ENCODE measurements around the gene TFPI2.
"Not testable (repeated sequence)": the region's sequence is repeated elsewhere in the genome, so short reads cannot be mapped to it uniquely, and the experiment has no call there.

The TFPI2 gene

DNA sequence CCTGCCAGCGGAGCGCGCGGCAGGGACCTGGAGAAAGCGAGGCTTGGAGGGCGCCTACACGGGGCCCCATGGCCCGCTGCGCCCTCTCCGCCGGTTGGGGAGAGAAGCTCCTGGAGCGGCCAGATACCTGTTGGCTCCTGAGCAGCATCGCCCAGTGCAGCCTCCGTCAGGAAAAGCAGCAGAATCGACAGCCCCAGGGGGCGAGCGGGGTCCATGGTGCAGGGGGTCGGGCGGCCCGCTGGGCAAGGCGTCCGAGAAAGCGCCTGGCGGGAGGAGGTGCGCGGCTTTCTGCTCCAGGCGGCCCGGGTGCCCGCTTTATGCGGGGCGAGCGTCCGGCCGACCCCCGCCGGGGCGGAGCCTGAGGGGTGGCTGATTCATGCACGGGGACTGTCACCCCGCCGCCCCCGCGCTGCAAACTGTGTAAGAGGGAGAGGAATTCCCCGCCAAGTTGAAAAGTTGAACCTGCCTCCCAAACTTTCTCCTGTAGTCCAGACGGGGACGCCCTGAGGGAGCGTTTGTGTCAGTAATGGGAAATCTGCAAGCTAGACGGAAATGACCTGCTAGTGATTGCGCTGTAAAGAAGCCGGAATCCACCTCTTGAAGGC lies at the start of gene TFPI2:
Gene TFPI2, minus strand, starts transcription at position 290 of the 605 bp plus-strand sequence. Its CDS starts 75 bp downstream, at position 215.
- peak; percentile 69 for DNase-seq

DNA sequence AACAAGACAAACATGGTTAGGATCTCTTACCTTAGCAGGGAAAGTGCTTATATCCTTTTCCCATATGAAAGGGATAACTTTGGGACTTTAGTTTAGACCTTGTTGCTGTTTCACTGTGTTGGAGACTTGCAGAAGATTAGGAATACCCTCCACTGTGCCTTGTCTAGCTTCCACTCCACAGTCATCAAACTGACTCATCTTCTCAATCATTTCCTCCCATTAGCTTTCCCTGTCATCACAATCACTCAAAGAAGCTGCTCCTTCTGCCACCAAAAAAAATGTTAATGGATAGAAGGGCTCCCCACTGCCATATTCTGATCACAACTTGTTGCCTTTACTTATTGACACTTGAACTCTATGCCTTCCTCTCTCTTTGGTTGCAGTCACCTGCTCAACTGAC lies 47.7 kb upstream of the TFPI2 start:
- peak; percentile 58 for DNase-seq

DNA sequence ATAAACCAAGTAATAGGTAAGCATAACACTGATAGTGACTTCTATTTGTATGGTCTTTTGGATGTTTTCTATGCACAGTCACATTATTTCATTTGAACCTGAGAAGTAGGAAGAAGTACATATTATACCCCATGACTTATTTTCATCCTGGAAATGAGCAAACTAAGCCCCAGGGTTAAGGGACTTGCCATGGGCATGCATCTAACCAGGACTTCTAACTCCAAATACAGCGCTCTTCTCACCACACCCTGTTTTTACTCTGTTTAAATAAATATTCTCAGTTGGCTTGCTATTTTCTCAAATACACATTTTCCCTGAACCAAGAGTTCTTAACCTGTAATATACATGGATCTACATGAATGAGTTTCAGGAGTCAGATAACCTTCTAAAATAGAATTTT lies 47.3 kb upstream of the TFPI2 start:
- DNase-seq: no peak

- no peak for DNase-seq
Observed at GRCh38 chr7:93935102-93935501, 44.5 kb upstream of the TFPI2 start.

- no peak for DNase-seq
Observed at GRCh38 chr7:93933156-93933555, 42.6 kb upstream of the TFPI2 start.

GRCh38 chr7:93931655-93932054 lies 41.1 kb upstream of the TFPI2 start:
- no peak for DNase-seq

GRCh38 chr7:93927585-93927984 lies 37.0 kb upstream of the TFPI2 start:
- no peak for DNase-seq

GRCh38 chr7:93926800-93927199 lies 36.2 kb upstream of the TFPI2 start:
- no peak for DNase-seq

- DNase-seq: peak; percentile 52
Observed at GRCh38 chr7:93923942-93924341, 33.4 kb upstream of the TFPI2 start.

DNA sequence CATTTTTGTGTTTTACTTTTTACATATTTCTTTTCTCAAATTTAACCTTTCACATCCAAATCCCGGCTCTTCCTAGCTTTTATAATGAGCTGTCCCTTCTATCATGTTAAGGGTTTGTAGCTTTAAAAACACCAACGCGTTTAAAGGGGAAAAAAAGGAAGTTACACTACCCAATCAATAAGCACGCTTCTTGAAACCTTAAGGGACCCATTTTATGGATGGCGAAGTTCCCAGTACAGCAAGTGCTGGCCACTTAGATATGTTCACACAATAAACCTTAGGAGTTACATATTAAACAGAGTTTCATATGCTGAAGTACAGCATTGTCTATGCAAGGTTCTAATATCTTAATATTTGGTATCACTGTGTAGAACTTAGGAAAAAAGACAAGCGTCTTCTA lies 32.7 kb upstream of the TFPI2 start:
- no peak for DNase-seq

DNA sequence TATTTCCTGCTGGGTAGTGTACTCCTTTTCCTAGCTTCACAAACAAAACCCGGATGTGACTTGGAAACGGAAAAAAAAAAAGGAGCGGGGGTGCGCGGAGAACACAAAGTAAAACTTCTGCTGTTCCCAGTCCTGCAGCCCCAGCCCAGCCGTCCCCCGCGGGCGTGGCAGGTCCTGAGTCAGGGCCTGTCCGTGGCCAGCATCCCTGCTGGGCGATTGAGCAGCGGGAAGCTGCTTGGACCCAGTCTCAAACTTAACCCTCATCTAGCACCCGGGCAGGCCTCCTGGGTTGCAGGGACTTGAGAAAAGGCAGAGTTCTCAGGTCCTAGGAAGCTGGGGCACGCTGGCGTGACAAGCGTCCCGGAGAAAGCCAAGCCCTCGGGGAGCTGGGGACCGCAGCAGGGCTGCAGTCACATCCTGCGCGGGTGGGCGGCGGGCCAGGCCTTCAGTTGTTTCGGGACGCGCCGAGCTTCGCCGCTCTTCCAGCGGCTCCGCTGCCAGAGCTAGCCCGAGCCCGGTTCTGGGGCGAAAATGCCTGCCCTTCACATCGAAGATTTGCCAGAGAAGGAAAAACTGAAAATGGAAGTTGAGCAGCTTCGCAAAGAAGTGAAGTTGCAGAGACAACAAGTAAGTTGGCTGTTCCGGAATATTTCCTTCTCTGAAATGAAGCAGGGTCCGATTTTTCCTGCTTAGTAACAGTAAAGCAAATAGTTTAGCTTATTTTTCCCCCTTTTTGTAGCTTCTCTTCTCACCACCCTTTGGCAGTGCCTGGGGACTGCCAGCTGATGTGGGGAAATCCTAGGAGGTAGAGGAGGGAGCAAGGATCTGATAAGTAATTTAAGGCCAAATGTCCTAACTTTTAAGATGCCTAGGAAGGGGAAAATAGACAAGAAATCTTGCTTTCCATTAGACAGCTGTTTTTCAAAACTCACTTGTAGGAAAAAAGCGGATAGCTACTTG lies 31.3 kb upstream of the TFPI2 start, which contains the start of gene GNG11:
Gene GNG11, plus strand, starts transcription at position 129 of the 960 bp plus-strand sequence. Its CDS starts 403 bp downstream, at position 532.
- peak; percentile 83 for DNase-seq

GRCh38 chr7:93921186-93921585 lies 30.6 kb upstream of the TFPI2 start:
- peak; percentile 12 for DNase-seq

- peak; percentile 24 for DNase-seq
Observed at GRCh38 chr7:93920496-93921182, 30.1 kb upstream of the TFPI2 start.

GRCh38 chr7:93916315-93916714 lies 25.8 kb upstream of the TFPI2 start:
- not testable (repeated sequence) for DNase-seq

- not testable (repeated sequence) for DNase-seq
Observed at GRCh38 chr7:93915888-93916287, 25.3 kb upstream of the TFPI2 start.

GRCh38 chr7:93915206-93915842 lies 24.8 kb upstream of the TFPI2 start:
- not testable (repeated sequence) for DNase-seq

DNA sequence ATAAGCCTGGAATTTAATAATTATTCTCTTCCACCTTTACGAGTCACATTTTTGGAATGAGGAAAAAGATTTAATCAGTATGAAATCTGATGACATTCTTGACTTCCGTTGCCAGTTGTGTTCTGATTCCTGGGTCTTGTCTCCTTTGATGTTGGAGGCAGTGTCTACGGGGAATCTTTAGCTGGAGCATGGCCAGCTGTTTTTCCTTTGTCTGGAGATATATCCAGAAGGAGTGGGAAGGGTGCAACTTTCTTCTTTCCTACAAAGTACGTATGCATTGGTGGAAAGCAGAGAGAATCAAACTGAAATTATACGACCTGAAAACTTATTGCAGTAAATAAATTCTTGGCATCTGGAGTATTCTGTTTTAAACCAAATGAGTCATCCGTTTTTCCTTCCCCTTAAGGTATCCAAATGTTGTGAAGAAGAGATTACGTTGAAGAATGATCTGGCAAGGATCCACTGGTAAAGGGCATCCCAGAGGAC lies 24.1 kb upstream of the TFPI2 start:
- peak; percentile 73 for DNase-seq

GRCh38 chr7:93913197-93913596 lies 22.6 kb upstream of the TFPI2 start:
- no peak for DNase-seq

- DNase-seq: not testable (repeated sequence)
Observed at GRCh38 chr7:93911661-93912060, 21.1 kb upstream of the TFPI2 start.

GRCh38 chr7:93911242-93911641 lies 20.7 kb upstream of the TFPI2 start:
- not testable (repeated sequence) for DNase-seq

DNA sequence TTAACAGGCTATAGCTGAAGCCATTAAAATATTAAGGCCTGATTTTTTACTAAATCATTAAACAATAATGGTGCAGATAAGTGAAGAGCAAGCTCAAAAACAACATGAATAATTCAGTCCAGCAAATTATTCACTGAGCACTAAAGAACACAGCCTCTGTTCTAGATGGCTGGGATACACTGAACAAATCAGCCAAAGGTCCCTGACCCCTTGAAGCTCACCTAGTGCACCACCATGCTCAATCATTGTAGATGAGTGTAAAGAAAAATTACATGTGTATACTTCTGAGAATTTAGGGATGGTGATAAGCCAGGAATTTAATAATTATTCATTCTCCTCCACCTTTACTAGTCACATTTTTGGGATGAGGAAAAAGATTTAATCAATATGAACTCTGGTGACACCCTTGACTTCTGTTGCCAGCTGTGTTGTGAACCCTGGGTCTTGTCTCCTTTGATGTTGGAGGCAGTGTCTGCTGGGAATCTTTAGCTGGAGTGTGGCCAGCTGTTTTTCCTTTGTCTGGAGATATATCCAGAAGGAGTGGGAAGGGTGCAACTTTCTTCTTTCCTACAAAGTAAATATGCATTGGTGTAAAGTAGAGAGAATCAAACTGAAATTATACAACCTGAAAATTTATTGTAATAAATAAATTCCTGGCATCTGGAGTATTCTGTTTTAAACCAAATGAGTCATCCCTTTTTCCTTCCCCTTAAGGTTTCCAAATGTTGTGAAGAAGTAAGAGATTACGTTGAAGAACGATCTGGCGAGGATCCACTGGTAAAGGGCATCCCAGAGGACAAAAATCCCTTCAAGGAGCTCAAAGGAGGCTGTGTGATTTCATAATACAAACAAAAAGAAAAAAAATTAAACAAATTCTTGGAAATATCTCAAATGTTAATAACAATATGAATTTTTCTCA lies 19.8 kb upstream of the TFPI2 start:
- peak; percentile 74 for DNase-seq

All from fibroblast of skin of right biceps (primary cell).